ENCODE data around the gene PIK3R4. TPM values are rescaled to one million over a fixed set of nuclear protein-coding genes. Genes with fewer than 3 reads are reported as not detected.

PIK3R4 gene
- total RNA-seq, 1 donor from 2014 or later: 34.2 TPM

- no peak overlapping the region for H3K4me3 Mint-ChIP-seq
- no peak for TF ChIP-seq CTCF (conservative IDR thresholded peaks at IDR 0.05)
- no peaks in the 10 kb centered on the region for H3K27me3 Mint-ChIP-seq (ENCODE audit: low read depth)
- no peaks in the 10 kb centered on the region for H3K9me3 Mint-ChIP-seq
- H3K27ac Mint-ChIP-seq (ENCODE audit: unreplicated experiment): no peak overlapping the region
- H3K4me1 Mint-ChIP-seq: no peaks in the 10 kb centered on the region
- no peak for DNase-seq (ENCODE audit: low read depth, low spot score)
- H3K36me3 Mint-ChIP-seq (ENCODE audit: low read depth): peaks cover 19% of the 10 kb centered on the region
Measured at GRCh38 chr3:130712718-130713423, 33.8 kb downstream of the PIK3R4 start.

- H3K4me3 Mint-ChIP-seq: no peak overlapping the region
Measured at GRCh38 chr3:130711565-130712324, 34.9 kb downstream of the PIK3R4 start.

GRCh38 chr3:130709671-130710070 is 37.0 kb downstream of the PIK3R4 start:
- Mint-ChIP-seq H3K4me3 (no peak overlapping the region), H3K27me3 (ENCODE audit: low read depth) (no peaks in the 10 kb centered on the region), H3K27ac (ENCODE audit: unreplicated experiment) (no peak overlapping the region), H3K4me1 (no peaks in the 10 kb centered on the region), H3K36me3 (ENCODE audit: low read depth) (peaks cover 7% of the 10 kb centered on the region), H3K9me3 (no peaks in the 10 kb centered on the region)
- no peak for TF ChIP-seq CTCF (conservative IDR thresholded peaks at IDR 0.05)
- no peak for DNase-seq (ENCODE audit: low read depth, low spot score)

More at GRCh38 chr3:130711565-130712324, 34.9 kb downstream of the PIK3R4 start:
- Mint-ChIP-seq H3K27me3 (ENCODE audit: low read depth) (no peaks in the 10 kb centered on the region), H3K36me3 (ENCODE audit: low read depth) (peaks cover 19% of the 10 kb centered on the region), H3K4me1 (no peaks in the 10 kb centered on the region), H3K9me3 (no peaks in the 10 kb centered on the region), H3K27ac (ENCODE audit: unreplicated experiment) (no peak overlapping the region)
- no peak for TF ChIP-seq CTCF (conservative IDR thresholded peaks at IDR 0.05)
- DNase-seq (ENCODE audit: low read depth, low spot score): no peak

GRCh38 chr3:130707902-130708601 is 38.6 kb downstream of the PIK3R4 start:
- Mint-ChIP-seq H3K4me1 (no peaks in the 10 kb centered on the region), H3K9me3 (no peaks in the 10 kb centered on the region), H3K36me3 (ENCODE audit: low read depth) (peaks cover 9% of the 10 kb centered on the region), H3K27me3 (ENCODE audit: low read depth) (no peaks in the 10 kb centered on the region), H3K27ac (ENCODE audit: unreplicated experiment) (no peak overlapping the region), H3K4me3 (no peak overlapping the region)
- TF ChIP-seq CTCF (conservative IDR thresholded peaks at IDR 0.05): no peak
- no peak for DNase-seq (ENCODE audit: low read depth, low spot score)

- H3K4me3 Mint-ChIP-seq: no peak overlapping the region
- H3K27me3 Mint-ChIP-seq (ENCODE audit: low read depth): no peaks in the 10 kb centered on the region
- H3K36me3 Mint-ChIP-seq (ENCODE audit: low read depth): peaks cover 18% of the 10 kb centered on the region
- no peaks in the 10 kb centered on the region for H3K9me3 Mint-ChIP-seq
- TF ChIP-seq CTCF (conservative IDR thresholded peaks at IDR 0.05): no peak
- H3K27ac Mint-ChIP-seq (ENCODE audit: unreplicated experiment): no peak overlapping the region
- H3K4me1 Mint-ChIP-seq: no peaks in the 10 kb centered on the region
- no peak for DNase-seq (ENCODE audit: low read depth, low spot score)
Measured at GRCh38 chr3:130705501-130705900, 41.1 kb downstream of the PIK3R4 start.

Measured in neural crest cell (in vitro differentiated cells).